ENCODE results near the gene RAB1B.

- TF ChIP-seq CTCF (conservative IDR thresholded peaks at IDR 0.05 in 1 of 2, IDR thresholded peaks at IDR 0.05 in 1 of 2; ENCODE audit: extremely low read depth in 1 of 2, insufficient read depth in 1 of 2, low read depth in 1 of 2, low read length in 2 of 2) (no peak), EZH2 (IDR thresholded peaks at IDR 0.05; ENCODE audit: borderline replicate concordance, low read length) (no peak)
Observed at GRCh38 chr11:66230156-66230555, 38.3 kb upstream of the RAB1B start.
